Measurements from ENCODE around the gene AGRN.
"Not testable (repeated sequence)": the region's sequence is repeated elsewhere in the genome, so short reads cannot be mapped to it uniquely, and the experiment has no call there.

AGRN gene

DNA sequence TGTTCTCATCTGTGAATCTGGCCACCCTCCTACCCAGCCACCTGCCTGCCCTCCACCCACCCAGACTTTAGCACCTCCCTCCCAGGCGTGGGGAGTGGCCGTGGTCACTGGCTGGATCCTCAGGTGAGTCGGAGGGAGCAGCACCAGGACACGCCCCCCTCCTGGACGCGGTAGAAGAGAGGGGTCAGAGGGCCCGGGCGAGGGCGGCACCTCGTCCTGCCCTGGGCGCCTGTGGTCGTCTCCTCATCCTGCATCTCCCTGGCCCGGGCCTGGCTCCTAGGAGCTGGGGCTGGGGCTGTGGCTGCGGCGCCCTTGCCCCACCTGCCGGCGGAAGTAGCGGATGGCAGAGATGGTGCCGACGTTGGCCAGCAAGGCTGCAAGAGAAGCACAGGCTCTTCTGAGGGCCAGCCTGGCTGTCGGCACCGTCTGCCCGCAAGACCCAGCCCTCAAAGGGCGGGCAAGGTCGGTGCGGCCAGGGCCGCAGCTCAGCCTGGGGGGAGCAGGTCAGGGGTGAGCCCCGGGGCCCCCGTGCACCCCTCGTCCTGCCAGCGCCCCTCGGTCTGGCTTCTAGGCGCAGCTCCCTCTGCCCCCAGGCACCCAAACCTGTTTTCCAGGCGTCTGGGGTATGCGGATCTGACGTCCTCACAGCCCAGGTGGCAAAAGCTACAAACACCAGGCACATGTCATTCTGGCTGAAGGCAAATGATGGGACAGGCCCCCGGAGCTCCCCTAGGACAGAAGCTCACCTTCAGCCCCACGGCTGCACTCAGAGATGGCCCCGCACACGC is 43.8 kb upstream of the AGRN start:
- no peak overlapping the region for H3K27ac ChIP-seq (ENCODE audit: low read depth, low read length)
- H3K4me3 ChIP-seq (ENCODE audit: low read length): peak overlapping the region; percentile 32; the same call in 1 of the 2 replicates
- H3K9ac ChIP-seq (ENCODE audit: low read depth, low read length): no peak overlapping the region
- no peaks in the 10 kb centered on the region for H3K36me3 ChIP-seq (ENCODE audit: insufficient read depth, low read length)
- 18% methylated on average over 40 of the region's 40 CpGs for WGBS
- H3K27me3 ChIP-seq (ENCODE audit: insufficient read depth, low read length): peaks cover 15% of the 10 kb centered on the region
- no peaks in the 10 kb centered on the region for H3K9me3 ChIP-seq (ENCODE audit: insufficient read depth, low read depth, low read length)
- H3K4me1 ChIP-seq (ENCODE audit: insufficient read depth, low read length): no peaks in the 10 kb centered on the region

DNA sequence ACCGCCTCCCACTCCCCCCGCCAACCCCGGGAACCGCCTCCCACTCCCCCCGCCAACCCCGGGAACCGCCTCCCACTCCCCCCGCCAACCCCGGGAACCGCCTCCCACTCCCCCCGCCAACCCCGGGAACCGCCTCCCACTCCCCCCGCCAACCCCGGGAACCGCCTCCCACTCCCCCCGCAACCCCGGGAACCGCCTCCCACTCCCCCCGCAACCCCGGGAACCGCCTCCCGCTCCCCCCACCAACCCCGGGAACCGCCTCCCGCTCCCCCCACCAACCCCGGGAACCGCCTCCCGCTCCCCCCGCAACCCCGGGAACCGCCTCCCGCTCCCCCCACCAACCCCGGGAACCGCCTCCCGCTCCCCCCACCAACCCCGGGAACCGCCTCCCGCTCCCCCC is 43.1 kb upstream of the AGRN start:
- WGBS: no CpG with 5 or more reads among the region's 39 CpGs

DNA sequence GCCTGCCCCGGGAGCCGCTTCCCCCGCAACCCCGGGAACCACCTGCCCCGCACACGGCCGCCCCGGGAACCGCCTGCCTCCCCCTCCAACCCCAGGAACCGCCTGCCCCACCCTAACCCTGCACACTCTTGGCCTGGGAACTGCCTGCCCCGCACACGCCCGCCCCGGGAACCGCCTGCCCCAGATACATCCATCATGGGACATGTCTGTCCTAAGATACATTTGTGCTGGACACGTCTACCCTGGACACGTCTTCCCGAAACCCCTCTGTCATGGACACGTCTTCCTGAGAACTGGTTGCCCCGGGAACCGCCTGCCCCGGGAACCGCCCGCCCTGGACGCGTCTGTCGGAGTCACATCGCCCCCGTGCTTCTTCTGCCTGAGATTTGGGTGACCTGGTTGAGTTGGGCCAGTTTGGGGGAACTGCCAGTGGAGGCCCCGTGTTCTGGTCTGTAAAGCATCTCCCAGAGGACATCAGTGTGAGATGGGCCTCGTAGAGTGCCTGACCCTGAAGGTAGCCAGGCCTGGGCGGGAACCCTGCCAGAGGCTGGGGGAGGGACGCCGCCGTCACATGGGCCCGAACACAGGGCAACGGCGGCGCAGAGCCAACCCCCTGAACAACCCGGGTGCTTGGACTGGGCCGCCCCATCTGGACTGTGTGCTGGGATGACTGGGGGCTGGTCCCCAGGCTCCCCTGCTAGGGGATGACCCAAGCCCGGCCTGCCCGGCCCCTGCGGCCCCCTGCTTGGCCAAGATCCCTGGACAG is 41.7 kb upstream of the AGRN start:
- H3K9me3 ChIP-seq (ENCODE audit: insufficient read depth, low read depth, low read length): no peaks in the 10 kb centered on the region
- no peak overlapping the region for H3K9ac ChIP-seq (ENCODE audit: low read depth, low read length)
- no peak overlapping the region for H3K27ac ChIP-seq (ENCODE audit: low read depth, low read length)
- peaks cover 33% of the 10 kb centered on the region for H3K27me3 ChIP-seq (ENCODE audit: insufficient read depth, low read length)
- no peak overlapping the region for H3K4me3 ChIP-seq (ENCODE audit: low read length)
- no peaks in the 10 kb centered on the region for H3K4me1 ChIP-seq (ENCODE audit: insufficient read depth, low read length)
- H3K36me3 ChIP-seq (ENCODE audit: insufficient read depth, low read length): no peaks in the 10 kb centered on the region
- 91% methylated on average over 44 of the region's 44 CpGs for WGBS

More for the DNA sequence above, 43.1 kb upstream of the AGRN start:
- not testable (repeated sequence) for H3K9me3 ChIP-seq (ENCODE audit: insufficient read depth, low read depth, low read length); H3K36me3 ChIP-seq (ENCODE audit: insufficient read depth, low read length); H3K27ac ChIP-seq (ENCODE audit: low read depth, low read length); H3K9ac ChIP-seq (ENCODE audit: low read depth, low read length); H3K4me3 ChIP-seq (ENCODE audit: low read length); H3K4me1 ChIP-seq (ENCODE audit: insufficient read depth, low read length)
- H3K27me3 ChIP-seq (ENCODE audit: insufficient read depth, low read length): peaks cover 21% of the 10 kb centered on the region

DNA sequence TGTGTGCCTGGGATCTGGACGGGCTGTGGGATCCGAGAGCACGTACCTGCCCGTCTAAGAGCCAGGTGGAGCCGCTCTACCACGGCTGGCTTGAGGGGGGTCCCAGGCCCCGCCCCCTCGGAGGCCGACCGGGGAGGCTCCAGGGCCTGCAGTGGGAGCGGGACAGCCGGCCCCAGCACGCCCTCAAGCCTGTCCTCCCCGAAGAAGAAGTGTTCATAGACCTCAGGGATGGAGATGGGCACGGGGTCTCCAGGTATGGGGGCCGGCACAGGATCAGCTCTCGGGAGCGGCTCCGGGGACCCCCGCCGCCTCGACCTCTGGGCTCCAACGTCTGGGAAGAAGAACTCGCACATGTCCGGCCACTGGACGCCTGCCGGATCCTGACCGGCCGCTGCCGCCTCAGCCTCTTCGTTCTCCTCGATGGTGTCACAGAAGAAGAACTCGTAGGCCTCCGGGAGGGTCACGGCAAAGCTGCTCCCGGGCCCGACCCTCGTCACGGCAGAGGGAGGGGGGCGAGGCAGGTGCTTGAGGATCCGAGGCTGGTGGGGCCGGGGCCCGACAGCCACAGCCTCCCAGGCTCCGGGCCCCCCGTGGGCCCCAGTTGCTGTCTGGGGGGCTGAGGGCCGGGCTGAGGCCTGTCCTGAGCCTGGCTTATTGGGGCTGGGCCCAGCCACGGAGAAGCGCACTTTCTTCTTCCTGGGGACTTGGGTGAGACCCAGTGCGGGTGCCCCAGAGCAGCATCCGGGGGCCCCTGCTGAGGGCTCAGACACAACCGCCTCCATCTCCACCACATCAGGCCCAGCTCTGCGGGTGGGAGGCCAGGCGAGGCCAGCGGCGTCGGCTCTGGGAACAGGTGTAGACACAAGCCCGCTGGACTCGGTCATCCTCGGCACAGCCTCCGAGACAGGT is 40.8 kb upstream of the AGRN start:
- Histone ChIP-seq H3K4me3 (ENCODE audit: low read length) (no peak overlapping the region), H3K27me3 (ENCODE audit: insufficient read depth, low read length) (peaks cover 38% of the 10 kb centered on the region), H3K27ac (ENCODE audit: low read depth, low read length) (no peak overlapping the region), H3K9ac (ENCODE audit: low read depth, low read length) (no peak overlapping the region), H3K36me3 (ENCODE audit: insufficient read depth, low read length) (no peaks in the 10 kb centered on the region), H3K9me3 (ENCODE audit: insufficient read depth, low read depth, low read length) (no peaks in the 10 kb centered on the region), H3K4me1 (ENCODE audit: insufficient read depth, low read length) (no peaks in the 10 kb centered on the region)
- WGBS: 91% methylated on average over 60 of the region's 60 CpGs

DNA sequence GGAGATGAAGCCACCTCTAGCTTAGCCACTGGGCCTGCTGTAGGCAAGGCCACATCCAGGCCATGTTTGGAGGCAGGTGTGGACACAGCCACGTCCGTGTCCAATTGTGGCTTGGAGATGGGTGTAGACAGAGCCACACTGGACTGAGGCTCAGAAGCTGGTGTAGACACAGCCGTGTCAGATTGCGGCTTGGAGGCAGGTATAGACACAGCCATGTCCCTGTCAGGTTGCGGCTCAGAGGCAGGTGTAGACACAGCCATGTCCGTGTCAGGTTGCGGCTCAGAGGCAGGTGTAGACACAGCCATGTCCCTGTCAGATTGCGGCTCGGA is 40.2 kb upstream of the AGRN start:
- Histone ChIP-seq H3K27me3 (ENCODE audit: insufficient read depth, low read length) (peaks cover 40% of the 10 kb centered on the region), H3K27ac (ENCODE audit: low read depth, low read length) (no peak overlapping the region)
- WGBS: 93% methylated on average over 9 of the region's 9 CpGs

DNA sequence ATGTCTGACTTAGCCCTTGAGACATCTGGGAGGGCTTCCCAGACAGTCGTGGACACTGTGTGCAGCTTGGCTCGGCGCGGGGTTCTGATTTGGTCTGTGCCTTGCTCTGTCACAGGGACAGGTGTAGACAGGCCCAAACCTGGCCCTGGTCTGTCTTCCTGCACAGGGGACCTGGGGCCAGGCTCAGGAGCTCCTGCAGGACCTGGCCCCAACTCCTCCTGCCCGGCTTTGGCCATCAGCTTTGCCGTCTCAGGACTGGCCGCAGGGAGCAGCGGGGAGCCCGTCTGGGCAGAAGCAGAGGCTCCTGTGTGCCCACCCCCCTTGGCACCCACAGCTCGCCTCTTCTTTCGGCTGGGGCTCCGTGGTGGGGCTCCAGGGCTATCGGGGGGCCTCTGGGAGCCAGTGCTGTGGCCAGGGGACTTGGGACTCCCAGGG is 39.8 kb upstream of the AGRN start:
- Histone ChIP-seq H3K36me3 (ENCODE audit: insufficient read depth, low read length) (no peaks in the 10 kb centered on the region), H3K9ac (ENCODE audit: low read depth, low read length) (no peak overlapping the region), H3K4me3 (ENCODE audit: low read length) (no peak overlapping the region), H3K4me1 (ENCODE audit: insufficient read depth, low read length) (no peaks in the 10 kb centered on the region), H3K27ac (ENCODE audit: low read depth, low read length) (no peak overlapping the region), H3K27me3 (ENCODE audit: insufficient read depth, low read length) (peaks cover 45% of the 10 kb centered on the region), H3K9me3 (ENCODE audit: insufficient read depth, low read depth, low read length) (no peaks in the 10 kb centered on the region)
- WGBS: 90% methylated on average over 13 of the region's 13 CpGs

More for the DNA sequence above, 40.2 kb upstream of the AGRN start:
- Histone ChIP-seq H3K9me3 (ENCODE audit: insufficient read depth, low read depth, low read length) (no peaks in the 10 kb centered on the region), H3K9ac (ENCODE audit: low read depth, low read length) (no peak overlapping the region), H3K4me3 (ENCODE audit: low read length) (no peak overlapping the region), H3K4me1 (ENCODE audit: insufficient read depth, low read length) (no peaks in the 10 kb centered on the region), H3K36me3 (ENCODE audit: insufficient read depth, low read length) (no peaks in the 10 kb centered on the region)

DNA sequence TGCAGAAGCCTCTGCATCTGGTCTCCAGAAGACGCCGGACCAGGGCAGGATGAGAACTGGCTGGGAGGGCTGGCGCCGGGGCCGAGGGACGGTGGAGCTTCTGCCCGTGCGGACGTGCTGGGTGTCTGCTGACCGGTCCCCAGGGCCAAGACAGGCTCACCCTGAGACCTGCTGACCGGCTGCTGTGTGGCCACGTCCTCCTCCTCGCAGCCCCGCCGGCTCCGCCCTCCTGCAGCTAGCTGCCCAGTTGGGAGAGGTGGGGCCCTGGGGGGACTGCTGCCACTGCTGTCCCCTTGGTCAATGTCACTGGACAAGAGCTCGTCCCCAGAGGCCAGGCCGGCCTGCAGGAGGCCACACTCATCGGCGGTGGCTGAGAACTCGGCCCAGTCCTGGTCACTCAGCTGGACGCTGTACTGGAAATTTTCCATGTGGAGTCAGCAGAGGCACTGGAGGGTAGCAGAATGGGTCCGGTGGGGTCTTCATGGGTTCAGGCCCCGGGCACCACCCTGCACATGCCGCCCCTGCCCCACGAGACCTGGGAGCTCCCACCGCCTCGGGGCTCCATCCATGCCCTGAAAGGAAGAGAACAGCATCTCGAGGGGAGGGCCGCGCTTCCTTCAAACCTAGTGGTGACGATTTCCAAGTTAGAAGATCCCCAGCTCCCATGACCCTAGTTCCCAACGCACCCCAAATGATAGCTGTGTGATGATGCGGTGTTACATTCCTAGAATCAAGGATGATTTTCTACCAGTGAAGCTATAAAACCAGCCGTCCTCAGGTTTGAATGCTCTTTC is 39.1 kb upstream of the AGRN start:
- Histone ChIP-seq H3K9me3 (ENCODE audit: insufficient read depth, low read depth, low read length) (no peaks in the 10 kb centered on the region), H3K9ac (ENCODE audit: low read depth, low read length) (no peak overlapping the region), H3K36me3 (ENCODE audit: insufficient read depth, low read length) (no peaks in the 10 kb centered on the region), H3K4me1 (ENCODE audit: insufficient read depth, low read length) (no peaks in the 10 kb centered on the region), H3K27me3 (ENCODE audit: insufficient read depth, low read length) (peaks cover 47% of the 10 kb centered on the region), H3K4me3 (ENCODE audit: low read length) (no peak overlapping the region), H3K27ac (ENCODE audit: low read depth, low read length) (no peak overlapping the region)
- WGBS: 90% methylated on average over 35 of the region's 35 CpGs

DNA sequence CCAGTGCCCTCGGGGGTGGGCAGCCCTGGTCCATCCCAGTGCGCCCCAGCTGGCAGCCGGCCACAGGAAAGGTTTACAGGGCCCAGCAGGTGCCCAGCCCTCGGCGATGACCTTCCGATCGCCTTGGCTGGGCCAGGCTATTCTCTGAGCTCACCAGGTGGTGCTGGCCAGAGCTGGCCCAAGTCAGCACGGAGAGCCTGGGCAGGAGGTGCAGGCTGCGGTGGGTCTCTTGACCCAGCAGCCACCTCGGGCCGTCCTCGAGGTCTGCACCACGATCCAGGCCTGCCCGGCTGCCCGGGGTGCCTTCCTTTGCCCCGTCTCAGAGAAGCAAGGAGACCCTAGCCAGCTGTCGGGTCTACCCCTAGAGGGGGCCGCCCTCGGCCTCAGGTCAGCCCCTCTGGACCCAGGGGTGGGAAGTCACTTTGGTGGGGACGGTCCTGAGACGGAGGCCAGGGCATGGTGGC is 38.4 kb upstream of the AGRN start:
- Histone ChIP-seq H3K4me3 (ENCODE audit: low read length) (no peak overlapping the region), H3K9me3 (ENCODE audit: insufficient read depth, low read depth, low read length) (no peaks in the 10 kb centered on the region), H3K36me3 (ENCODE audit: insufficient read depth, low read length) (no peaks in the 10 kb centered on the region), H3K4me1 (ENCODE audit: insufficient read depth, low read length) (no peaks in the 10 kb centered on the region), H3K9ac (ENCODE audit: low read depth, low read length) (no peak overlapping the region), H3K27me3 (ENCODE audit: insufficient read depth, low read length) (peaks cover 47% of the 10 kb centered on the region), H3K27ac (ENCODE audit: low read depth, low read length) (no peak overlapping the region)
- 79% methylated on average over 21 of the region's 21 CpGs for WGBS

DNA sequence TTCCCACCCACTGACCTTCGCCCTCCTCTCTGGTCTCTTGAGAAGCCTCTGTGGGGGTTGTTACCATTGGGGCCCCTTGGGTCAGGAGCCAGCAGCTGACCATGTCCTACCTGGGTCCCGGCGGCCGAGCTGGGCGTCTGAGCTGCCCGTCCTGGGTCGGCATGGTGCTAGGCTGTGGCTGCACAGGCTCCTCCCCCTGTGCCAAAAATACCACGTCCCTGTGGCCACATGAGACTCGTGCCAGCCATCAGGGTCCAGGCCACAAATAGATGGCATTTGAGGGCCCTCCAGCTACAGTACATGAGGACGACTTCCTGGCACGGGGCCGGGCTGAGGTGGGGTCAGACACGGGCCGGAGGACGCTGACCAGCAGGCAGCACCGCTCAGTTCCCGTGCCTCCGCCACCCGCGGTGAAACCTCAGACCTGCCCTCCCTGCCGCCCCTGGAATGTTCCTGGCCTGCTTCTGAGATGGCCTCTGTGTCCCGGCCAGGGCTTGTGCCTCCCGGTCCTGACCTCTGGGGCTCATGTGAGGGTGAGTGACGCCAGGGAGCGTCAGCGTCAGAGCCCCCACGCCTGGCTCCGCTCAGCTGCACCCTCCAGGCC is 37.9 kb upstream of the AGRN start, which contains the start of gene PERM1:
Gene PERM1, minus strand, starts transcription at position 139 of the 604 bp plus-strand sequence. CDS start 1,064 bp downstream, outside the sequence.
- H3K36me3 ChIP-seq (ENCODE audit: insufficient read depth, low read length): no peaks in the 10 kb centered on the region
- WGBS: 84% methylated on average over 28 of the region's 28 CpGs
- no peak within 1 kb of the TSS for H3K4me3 ChIP-seq (ENCODE audit: low read length)
- no peaks in the 10 kb centered on the region for H3K9me3 ChIP-seq (ENCODE audit: insufficient read depth, low read depth, low read length)
- H3K9ac ChIP-seq (ENCODE audit: low read depth, low read length): no peak within 1 kb of the TSS
- H3K27ac ChIP-seq (ENCODE audit: low read depth, low read length): no peak within 1 kb of the TSS
- peaks cover 49% of the 10 kb centered on the region for H3K27me3 ChIP-seq (ENCODE audit: insufficient read depth, low read length)
- no peaks in the 10 kb centered on the region for H3K4me1 ChIP-seq (ENCODE audit: insufficient read depth, low read length)
